HepG2 (cell line): ENCODE measurements around the gene MAP1LC3B. TPM values are rescaled to one million over a fixed set of nuclear protein-coding genes. Genes with fewer than 3 reads are reported as not detected.
A peak's percentile ranks its signal among the peaks of the same experiment; 100 is the strongest.

Experiments used
- BRD4 ChIP-seq: sonication (generic); formaldehyde crosslinking; IDR thresholded peaks from 2 replicates; pipeline ENCODE4 v1.4.0; 2020; ENCODE audit warnings: missing genetic modification reagents
- CCDC6 ChIP-seq: sonication (generic); formaldehyde crosslinking; IDR thresholded peaks from 2 replicates; pipeline ENCODE4 v1.8.1; 2022; ENCODE audit warnings: mild to moderate bottlenecking, missing genetic modification reagents, moderate library complexity
- EP300 ChIP-seq, 3 experiments: sonication (generic) in 1 of 3; formaldehyde crosslinking in 1 of 3; IDR thresholded peaks; 2 replicates each; pipeline versions ENCODE4 v1.5.1 to v1.6.1; 2011 to 2020; ENCODE audit warnings: low read depth in 2 of 3, low read length in 2 of 3, borderline replicate concordance in 1 of 3, improper control_type of control experiment in 1 of 3, mild to moderate bottlenecking in 1 of 3, missing genetic modification reagents in 1 of 3, moderate library complexity in 1 of 3
- HDAC1 ChIP-seq: sonication (generic); formaldehyde crosslinking; IDR thresholded peaks from 2 replicates; pipeline ENCODE4 v1.5.1; 2020; ENCODE audit warnings: mild to moderate bottlenecking, missing genetic modification reagents
- HOXA3 ChIP-seq: sonication (generic); formaldehyde crosslinking; IDR thresholded peaks from 2 replicates; pipeline ENCODE4 v1.5.0; 2020; ENCODE audit warnings: missing genetic modification reagents
- MEF2D ChIP-seq: sonication (generic); formaldehyde crosslinking; IDR thresholded peaks from 2 replicates; pipeline ENCODE4 v1.5.1; 2020; ENCODE audit warnings: mild to moderate bottlenecking, missing genetic modification reagents
- MLLT10 ChIP-seq: sonication (generic); formaldehyde crosslinking; IDR thresholded peaks from 2 replicates; pipeline ENCODE4 v1.4.0; 2020; ENCODE audit warnings: missing genetic modification reagents
- NR2F6 ChIP-seq, 2 experiments: IDR thresholded peaks; 2 replicates each; pipeline ENCODE4 v1.6.1; 2016; ENCODE audit warnings: antibody characterized with exemption in 1 of 2, mild to moderate bottlenecking in 1 of 2
- PHF5A ChIP-seq: IDR thresholded peaks from one replicate; pipeline ENCODE4 v1.6.1; 2018; ENCODE audit warnings: low read depth, missing genetic modification reagents; ENCODE audit not compliant: unreplicated experiment
- SAP130 ChIP-seq: IDR thresholded peaks from 2 replicates; pipeline ENCODE4 v1.6.1; 2016; ENCODE audit warnings: low read depth
- SIX1 ChIP-seq: sonication (generic); formaldehyde crosslinking; IDR thresholded peaks from 2 replicates; pipeline ENCODE4 v1.4.0; 2020; ENCODE audit warnings: missing genetic modification reagents, borderline replicate concordance
- TBX2 ChIP-seq: sonication (generic); formaldehyde crosslinking; IDR thresholded peaks from 2 replicates; pipeline ENCODE4 v1.5.0; 2020; ENCODE audit warnings: missing genetic modification reagents, mild to moderate bottlenecking, borderline replicate concordance
- ZBTB7B ChIP-seq: sonication (generic); formaldehyde crosslinking; IDR thresholded peaks from 2 replicates; pipeline ENCODE4 v1.4.0; 2020; ENCODE audit warnings: missing genetic modification reagents
- ZC3H13 ChIP-seq: sonication (generic); formaldehyde crosslinking; IDR thresholded peaks from 2 replicates; pipeline ENCODE4 v1.8.1; 2023; ENCODE audit warnings: mild to moderate bottlenecking, missing genetic modification reagents, moderate library complexity
- ZFP90 ChIP-seq: sonication (generic); formaldehyde crosslinking; IDR thresholded peaks from 2 replicates; pipeline ENCODE4 v1.8.0; 2022; ENCODE audit warnings: missing genetic modification reagents, mild to moderate bottlenecking, inconsistent platforms, borderline replicate concordance
- ZNF136 ChIP-seq: sonication (generic); formaldehyde crosslinking; IDR thresholded peaks from 2 replicates; pipeline ENCODE4 v1.8.1; 2022; ENCODE audit warnings: low read depth, mild to moderate bottlenecking, moderate library complexity, missing genetic modification reagents
- ZNF264 ChIP-seq: sonication (generic); formaldehyde crosslinking; IDR thresholded peaks from 2 replicates; pipeline ENCODE4 v1.4.0; 2020; ENCODE audit warnings: missing genetic modification reagents
- ZNF746 ChIP-seq: sonication (generic); formaldehyde crosslinking; IDR thresholded peaks from 2 replicates; pipeline ENCODE4 v1.8.0; 2022; ENCODE audit warnings: mild to moderate bottlenecking, missing genetic modification reagents
- ZNF766 ChIP-seq: sonication (generic); formaldehyde crosslinking; IDR thresholded peaks from 2 replicates; pipeline ENCODE4 v1.5.0; 2020; ENCODE audit warnings: missing genetic modification reagents, borderline replicate concordance
- polyA plus RNA-seq, 8 experiments: library from polyadenylated mRNA; depleted of rRNA in 3 of 8; stranded (reverse) in 7 of 8; unstranded in 1 of 8; fragments of >200 nt; fragmentation: Illumina TruSeq in 4 of 8; extraction: Trizol in 4 of 8; gene quantifications; 2 replicates each; pipeline versions ENCODE4 v1.2.1 to v1.2.3, GENCODE V29; 2011 to 2016; ENCODE audit warnings: low read depth in 4 of 8, missing spikeins in 1 of 8, mixed read lengths in 1 of 8; ENCODE audit not compliant: insufficient read depth in 1 of 8
- total RNA-seq, 5 experiments: library from RNA; depleted of rRNA; stranded (reverse); fragments of >200 nt; fragmentation: Illumina TruSeq; extraction: Trizol; gene quantifications; 2 replicates each; pipeline ENCODE4 v1.2.3, GENCODE V29; 2016; ENCODE audit warnings: low read depth in 1 of 5
- TF ChIP-seq, protein P1 (sequence below): fragments of 450-650 bp; IDR thresholded peaks from 2 replicates; pipeline ENCODE4 v1.6.1; 2016
- TF ChIP-seq, protein P2 (sequence below): sonication (generic); formaldehyde crosslinking; IDR thresholded peaks from 2 replicates; pipeline ENCODE4 v1.4.0; 2020; ENCODE audit warnings: missing genetic modification reagents, borderline replicate concordance
- TF ChIP-seq, protein P3 (sequence below): IDR thresholded peaks from 2 replicates; pipeline ENCODE4 v1.6.1; 2012; ENCODE audit warnings: inconsistent platforms
- TF ChIP-seq, protein P4 (sequence below): sonication (generic); formaldehyde crosslinking; IDR thresholded peaks from 2 replicates; pipeline ENCODE4 v1.4.0; 2020; ENCODE audit warnings: missing genetic modification reagents

Gene MAP1LC3B
- total and polyA plus RNA-seq, 2 of the 13 experiments (the other 11 are each of a cell fraction or from before 2014, with no cell fraction given), result 15.7 to 37.4 TPM

DNA sequence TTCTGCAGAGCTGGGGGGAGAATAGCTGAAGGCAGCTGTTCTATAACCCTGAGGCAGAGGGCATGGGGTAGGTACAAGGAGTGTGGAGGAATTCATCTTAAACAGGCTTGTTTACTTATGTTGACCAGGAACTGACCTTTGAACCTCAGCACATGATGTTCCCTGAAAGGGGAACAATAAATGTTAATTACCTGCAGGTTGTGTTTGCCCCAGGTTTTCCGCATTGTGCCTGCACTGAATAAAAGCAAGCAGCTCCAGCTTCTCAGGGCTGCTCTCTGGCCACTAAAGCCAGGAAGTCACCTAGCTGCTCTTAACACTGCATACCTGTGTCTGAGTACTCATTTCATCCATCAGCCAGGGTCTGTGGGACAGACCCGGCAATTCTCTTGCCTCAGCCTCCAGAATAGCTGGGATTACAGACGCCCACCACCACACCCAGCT is 12.8 kb upstream of the MAP1LC3B start (continued):
- TF ChIP-seq HOXA3 (CRISPR knock-in tag) (peak; percentile 60), NR2F6 (IDR thresholded peaks at IDR 0.05) (peak; percentile 90), NR2F6 (CRISPR knock-in tag; IDR thresholded peaks at IDR 0.05) (peak; percentile 94), ZC3H13 (CRISPR knock-in tag) (0 out of 2 replicates have a peak, but pooled peaks have one; percentile 14), PHF5A (peak; percentile 14), TBX2 (peak; percentile 71), ZNF746 (CRISPR knock-in tag) (0 out of 2 replicates have a peak, but pooled peaks have one; percentile 27), ZNF766 (peak; percentile 75; the same call in 1 of the 2 replicates), HDAC1 (CRISPR knock-in tag) (peak; percentile 52; the same call in 1 of the 2 replicates), SAP130 (peak; percentile 91), ZNF264 (CRISPR knock-in tag) (peak; percentile 18; the same call in 1 of the 2 replicates), BRD4 (0 out of 2 replicates have a peak, but pooled peaks have one; percentile 29), MLLT10 (CRISPR knock-in tag) (peak; percentile 87), SIX1 (CRISPR knock-in tag) (peak; percentile 44; the same call in 1 of the 2 replicates), MEF2D (peak; percentile 50; the same call in 1 of the 2 replicates), ZNF136 (CRISPR knock-in tag) (0 out of 2 replicates have a peak, but pooled peaks have one; percentile 78), ZBTB7B (CRISPR knock-in tag) (peak; percentile 62; the same call in 1 of the 2 replicates), CCDC6 (CRISPR knock-in tag) (0 out of 2 replicates have a peak, but pooled peaks have one; percentile 24), ZFP90 (CRISPR knock-in tag) (peak; percentile 42; the same call in 1 of the 2 replicates), EP300 (IDR thresholded peaks at IDR 0.05; ENCODE audit: low read depth in 2 of 2, low read length in 2 of 2) (peak in 1 of 2 experiments; percentile 55; a peak in 1 of 4 replicates), EP300 (CRISPR knock-in tag; IDR thresholded peaks at IDR 0.05; ENCODE audit: borderline replicate concordance) (peak; percentile 63)
- TF ChIP-seq, protein P1, sequence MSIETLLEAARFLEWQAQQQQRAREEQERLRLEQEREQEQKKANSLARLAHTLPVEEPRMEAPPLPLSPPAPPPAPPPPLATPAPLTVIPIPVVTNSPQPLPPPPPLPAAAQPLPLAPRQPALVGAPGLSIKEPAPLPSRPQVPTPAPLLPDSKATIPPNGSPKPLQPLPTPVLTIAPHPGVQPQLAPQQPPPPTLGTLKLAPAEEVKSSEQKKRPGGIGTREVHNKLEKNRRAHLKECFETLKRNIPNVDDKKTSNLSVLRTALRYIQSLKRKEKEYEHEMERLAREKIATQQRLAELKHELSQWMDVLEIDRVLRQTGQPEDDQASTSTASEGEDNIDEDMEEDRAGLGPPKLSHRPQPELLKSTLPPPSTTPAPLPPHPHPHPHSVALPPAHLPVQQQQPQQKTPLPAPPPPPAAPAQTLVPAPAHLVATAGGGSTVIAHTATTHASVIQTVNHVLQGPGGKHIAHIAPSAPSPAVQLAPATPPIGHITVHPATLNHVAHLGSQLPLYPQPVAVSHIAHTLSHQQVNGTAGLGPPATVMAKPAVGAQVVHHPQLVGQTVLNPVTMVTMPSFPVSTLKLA, result peak; percentile 36; the same call in 1 of the 2 replicates
- TF ChIP-seq, protein P2, sequence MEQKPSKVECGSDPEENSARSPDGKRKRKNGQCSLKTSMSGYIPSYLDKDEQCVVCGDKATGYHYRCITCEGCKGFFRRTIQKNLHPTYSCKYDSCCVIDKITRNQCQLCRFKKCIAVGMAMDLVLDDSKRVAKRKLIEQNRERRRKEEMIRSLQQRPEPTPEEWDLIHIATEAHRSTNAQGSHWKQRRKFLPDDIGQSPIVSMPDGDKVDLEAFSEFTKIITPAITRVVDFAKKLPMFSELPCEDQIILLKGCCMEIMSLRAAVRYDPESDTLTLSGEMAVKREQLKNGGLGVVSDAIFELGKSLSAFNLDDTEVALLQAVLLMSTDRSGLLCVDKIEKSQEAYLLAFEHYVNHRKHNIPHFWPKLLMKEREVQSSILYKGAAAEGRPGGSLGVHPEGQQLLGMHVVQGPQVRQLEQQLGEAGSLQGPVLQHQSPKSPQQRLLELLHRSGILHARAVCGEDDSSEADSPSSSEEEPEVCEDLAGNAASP, result peak; percentile 70; the same call in 1 of the 2 replicates
- TF ChIP-seq, protein P3, sequence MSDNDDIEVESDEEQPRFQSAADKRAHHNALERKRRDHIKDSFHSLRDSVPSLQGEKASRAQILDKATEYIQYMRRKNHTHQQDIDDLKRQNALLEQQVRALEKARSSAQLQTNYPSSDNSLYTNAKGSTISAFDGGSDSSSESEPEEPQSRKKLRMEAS, result peak; percentile 54; the same call in 1 of the 2 replicates
- TF ChIP-seq, protein P4, sequence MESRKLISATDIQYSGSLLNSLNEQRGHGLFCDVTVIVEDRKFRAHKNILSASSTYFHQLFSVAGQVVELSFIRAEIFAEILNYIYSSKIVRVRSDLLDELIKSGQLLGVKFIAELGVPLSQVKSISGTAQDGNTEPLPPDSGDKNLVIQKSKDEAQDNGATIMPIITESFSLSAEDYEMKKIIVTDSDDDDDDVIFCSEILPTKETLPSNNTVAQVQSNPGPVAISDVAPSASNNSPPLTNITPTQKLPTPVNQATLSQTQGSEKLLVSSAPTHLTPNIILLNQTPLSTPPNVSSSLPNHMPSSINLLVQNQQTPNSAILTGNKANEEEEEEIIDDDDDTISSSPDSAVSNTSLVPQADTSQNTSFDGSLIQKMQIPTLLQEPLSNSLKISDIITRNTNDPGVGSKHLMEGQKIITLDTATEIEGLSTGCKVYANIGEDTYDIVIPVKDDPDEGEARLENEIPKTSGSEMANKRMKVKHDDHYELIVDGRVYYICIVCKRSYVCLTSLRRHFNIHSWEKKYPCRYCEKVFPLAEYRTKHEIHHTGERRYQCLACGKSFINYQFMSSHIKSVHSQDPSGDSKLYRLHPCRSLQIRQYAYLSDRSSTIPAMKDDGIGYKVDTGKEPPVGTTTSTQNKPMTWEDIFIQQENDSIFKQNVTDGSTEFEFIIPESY (CRISPR knock-in tag), result 0 out of 2 replicates have a peak, but pooled peaks have one; percentile 18
